Eye (tissue), 1 donor: ENCODE results near the gene FOSL2.

Experiments
- DNase-seq: peaks from one replicate; pipeline ENCODE4 v3.0.0-alpha.2; 2015

The FOSL2 gene

DNA sequence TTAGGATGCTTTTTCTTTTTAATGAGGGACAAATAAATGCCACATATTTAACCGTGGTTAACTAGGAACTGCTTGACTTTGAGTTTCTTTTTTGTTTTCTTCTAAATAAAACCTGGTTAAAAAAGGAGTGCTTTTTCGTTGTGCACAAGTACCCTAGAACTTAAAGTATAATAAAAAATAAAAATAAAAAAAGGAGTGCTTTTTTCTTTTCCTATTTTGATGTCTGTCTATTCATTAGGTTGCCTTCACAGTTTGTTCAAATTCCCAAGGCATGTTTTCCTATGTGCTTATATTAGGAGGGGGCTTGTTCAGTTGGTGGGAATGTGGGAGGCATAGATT is 4.4 kb downstream of the FOSL2 start:
- DNase-seq, result no peak

DNA sequence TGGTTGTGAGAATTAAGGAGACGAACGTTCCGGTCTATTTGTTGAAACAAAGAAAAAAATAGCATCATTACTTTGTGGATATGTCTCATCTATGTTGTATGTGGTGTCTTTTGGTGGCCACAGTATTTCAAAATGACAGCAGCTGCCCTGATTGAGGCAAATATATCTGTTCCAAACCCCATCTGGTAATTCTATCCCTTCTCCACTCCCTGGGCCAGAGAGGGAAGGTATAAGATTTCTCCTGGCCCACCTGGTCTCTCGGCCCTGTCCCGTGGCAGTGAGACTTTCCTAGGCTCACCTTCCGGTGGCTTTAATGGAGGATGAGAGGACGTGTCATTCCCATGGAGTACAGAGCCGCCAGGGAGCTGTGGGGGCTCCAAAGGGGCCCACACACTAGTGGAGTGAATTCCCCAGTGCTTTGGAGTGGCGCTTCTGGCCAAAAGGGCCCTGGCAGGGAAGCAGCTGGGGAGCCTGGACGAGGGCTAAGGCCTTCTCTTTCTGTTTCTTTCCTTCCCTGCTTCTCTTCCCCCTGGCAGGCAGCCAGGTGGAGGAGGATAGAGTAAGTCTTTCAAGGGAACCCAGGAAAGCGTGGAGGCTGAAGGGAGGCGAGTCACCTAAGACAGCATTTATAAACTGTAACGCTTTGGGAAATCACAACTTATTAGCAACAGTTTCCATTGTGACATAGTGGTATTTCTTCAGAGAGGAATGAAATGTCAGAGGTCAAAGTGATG is 5.6 kb downstream of the FOSL2 start:
- DNase-seq, result no peak

DNA sequence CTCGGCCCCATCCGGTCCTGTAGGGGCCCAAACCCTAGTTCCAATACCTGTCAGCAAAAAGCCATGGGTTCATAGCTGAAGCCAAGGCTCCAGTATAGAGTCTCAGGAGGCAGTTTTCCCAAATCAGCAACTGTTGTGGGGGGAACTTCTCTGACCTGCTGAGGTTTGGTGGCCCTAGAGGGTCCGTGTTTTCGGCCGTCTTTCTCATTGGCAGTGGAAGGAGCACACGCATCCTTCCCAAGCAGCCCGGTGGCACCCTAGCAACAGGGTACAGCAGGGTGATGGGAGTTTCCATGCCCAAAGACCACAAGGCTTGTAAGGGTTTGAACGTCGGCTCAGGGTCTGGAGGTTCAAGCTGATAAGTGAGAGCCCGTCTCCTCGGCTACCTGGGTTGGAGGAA is 6.6 kb downstream of the FOSL2 start:
- no peak for DNase-seq

- DNase-seq, result no peak
Observed at GRCh38 chr2:28399956-28400355, 7.3 kb downstream of the FOSL2 start.

DNA sequence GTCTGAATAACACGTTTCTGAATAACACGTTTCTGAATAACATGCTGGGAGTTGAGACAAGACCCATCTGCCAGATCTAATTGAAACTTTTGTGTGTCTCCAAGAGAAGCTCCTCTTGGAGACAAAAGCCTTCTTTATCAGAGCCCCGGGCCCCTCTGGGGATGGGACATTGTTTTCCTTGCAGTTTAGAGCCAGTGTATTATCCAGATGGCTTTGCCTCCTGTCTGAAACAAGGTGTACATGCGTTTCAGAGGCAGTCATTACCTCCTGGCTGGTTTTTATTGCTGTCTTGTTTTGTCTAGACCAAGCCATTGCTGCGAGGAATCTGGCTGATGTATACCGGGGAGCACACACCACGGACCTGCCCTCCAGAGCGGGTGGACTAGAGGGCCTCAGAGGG is 7.8 kb downstream of the FOSL2 start:
- peak; percentile 63 for DNase-seq

- no peak for DNase-seq
Observed at GRCh38 chr2:28400921-28401320, 8.3 kb downstream of the FOSL2 start.

GRCh38 chr2:28401411-28401810 is 8.8 kb downstream of the FOSL2 start:
- DNase-seq, result no peak

- DNase-seq, result no peak
Observed at GRCh38 chr2:28401948-28402550, 9.4 kb downstream of the FOSL2 start.

GRCh38 chr2:28403370-28403956 is 10.8 kb downstream of the FOSL2 start:
- DNase-seq, result no peak

GRCh38 chr2:28404086-28404485 is 11.4 kb downstream of the FOSL2 start:
- DNase-seq, result no peak

GRCh38 chr2:28405537-28405936 is 12.9 kb downstream of the FOSL2 start:
- DNase-seq, result no peak

GRCh38 chr2:28406276-28407096 is 13.8 kb downstream of the FOSL2 start:
- no peak for DNase-seq

- no peak for DNase-seq
Observed at GRCh38 chr2:28407131-28407975, 14.7 kb downstream of the FOSL2 start.

- DNase-seq, result no peak
Observed at GRCh38 chr2:28407976-28408690, 15.5 kb downstream of the FOSL2 start.

DNA sequence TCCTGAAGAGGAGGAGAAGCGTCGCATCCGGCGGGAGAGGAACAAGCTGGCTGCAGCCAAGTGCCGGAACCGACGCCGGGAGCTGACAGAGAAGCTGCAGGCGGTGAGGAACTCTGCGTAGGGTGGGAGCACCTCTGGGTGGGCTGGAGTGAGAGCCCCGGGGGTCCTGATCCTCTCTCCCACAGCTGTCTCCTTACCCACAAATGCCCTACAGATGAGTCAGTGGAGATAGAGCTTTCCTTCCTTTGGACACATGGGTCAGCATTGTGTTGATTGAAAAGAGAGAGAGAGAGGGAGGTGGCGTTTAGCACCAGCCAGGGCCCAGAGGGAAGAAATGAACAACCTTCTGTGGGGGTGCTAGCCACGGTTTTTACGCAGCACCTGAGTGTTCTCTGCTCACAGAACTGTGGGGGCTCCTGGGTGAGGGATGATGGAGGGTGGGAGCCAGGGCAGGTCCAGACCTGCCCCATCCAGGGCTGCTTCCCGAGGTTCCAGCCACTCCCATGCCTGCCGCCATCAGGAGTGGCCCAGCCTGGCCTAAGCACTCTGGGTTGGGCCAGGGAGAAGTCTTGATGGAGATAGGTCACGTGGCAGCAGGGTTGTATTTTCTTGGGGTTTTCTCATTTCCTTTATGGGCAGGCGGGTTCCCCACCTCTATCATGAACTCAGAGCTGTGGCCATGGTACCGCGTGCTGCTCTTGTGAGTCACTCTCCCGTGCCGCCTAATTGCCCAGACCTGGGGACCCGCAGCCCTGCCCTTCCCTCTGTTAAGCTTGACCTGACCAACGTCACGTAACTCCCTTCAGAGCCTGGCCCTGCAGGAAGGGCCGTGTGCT is 16.3 kb downstream of the FOSL2 start:
- peak; percentile 25 for DNase-seq

- no peak for DNase-seq
Observed at GRCh38 chr2:28411166-28411755, 18.6 kb downstream of the FOSL2 start.

GRCh38 chr2:28411956-28412609 is 19.4 kb downstream of the FOSL2 start:
- no peak for DNase-seq

DNA sequence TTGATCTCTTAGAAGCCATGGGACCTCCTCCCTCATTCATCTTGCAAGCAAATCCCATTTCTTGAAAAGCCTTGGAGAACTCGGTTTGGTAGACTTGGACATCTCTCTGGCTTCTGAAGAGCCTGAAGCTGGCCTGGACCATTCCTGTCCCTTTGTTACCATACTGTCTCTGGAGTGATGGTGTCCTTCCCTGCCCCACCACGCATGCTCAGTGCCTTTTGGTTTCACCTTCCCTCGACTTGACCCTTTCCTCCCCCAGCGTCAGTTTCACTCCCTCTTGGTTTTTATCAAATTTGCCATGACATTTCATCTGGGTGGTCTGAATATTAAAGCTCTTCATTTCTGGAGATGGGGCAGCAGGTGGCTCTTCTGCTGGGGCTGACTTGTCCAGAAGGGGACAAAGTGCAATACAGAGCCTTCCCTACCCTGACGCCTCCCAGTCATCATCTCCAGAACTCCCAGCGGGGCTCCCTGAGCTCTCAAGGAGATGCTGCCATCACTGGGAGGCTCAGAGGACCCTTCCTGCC is 20.0 kb downstream of the FOSL2 start:
- no peak for DNase-seq

GRCh38 chr2:28413152-28413898 is 20.7 kb downstream of the FOSL2 start:
- DNase-seq, result peak; percentile 80
